H1 (cell line): ENCODE results near the gene VTI1B. TPM values are rescaled to one million over a fixed set of nuclear protein-coding genes. Genes with fewer than 3 reads are reported as not detected.

Experiments used
- ASH2L ChIP-seq: fragments of 200-600, 300-600 bp; sonication (generic); IDR thresholded peaks from one replicate; pipeline ENCODE4 v1.7.1; 2017; ENCODE audit warnings: low read length
- BACH1 ChIP-seq: IDR thresholded peaks from 2 replicates; pipeline ENCODE4 v1.6.1; 2012; ENCODE audit warnings: low read length, improper control_type of control experiment
- CEBPB ChIP-seq: IDR thresholded peaks from 2 replicates; pipeline ENCODE4 v1.6.1; 2012; ENCODE audit warnings: low read depth, low read length
- CHD1 ChIP-seq: IDR thresholded peaks from 2 replicates; pipeline ENCODE4 v1.6.1; 2012; ENCODE audit warnings: low read depth, low read length, improper control_type of control experiment
- CREB1 ChIP-seq: IDR thresholded peaks from 2 replicates; pipeline ENCODE4 v1.6.1; 2012; ENCODE audit warnings: inconsistent platforms
- GTF2F1 ChIP-seq: IDR thresholded peaks from 2 replicates; pipeline ENCODE4 v1.6.1; 2012; ENCODE audit warnings: low read depth, low read length, improper control_type of control experiment, borderline replicate concordance
- KDM5A ChIP-seq: fragments of 200-600 bp; IDR thresholded peaks from 2 replicates; pipeline ENCODE4 v1.7.1; 2012; ENCODE audit warnings: mild to moderate bottlenecking, low read length, inconsistent platforms, mixed read lengths
- POLR2AphosphoS5 ChIP-seq: IDR thresholded peaks from 2 replicates; pipeline ENCODE4 v1.6.1; 2011; ENCODE audit warnings: low read depth, low read length
- POU5F1 ChIP-seq: IDR thresholded peaks from 2 replicates; pipeline ENCODE4 v1.6.1; 2011; ENCODE audit warnings: low read depth, mild to moderate bottlenecking, low read length, moderate library complexity
- RFX5 ChIP-seq: IDR thresholded peaks from 2 replicates; pipeline ENCODE4 v1.6.1; 2011; ENCODE audit warnings: low read depth, low read length, improper control_type of control experiment, borderline replicate concordance
- SAP30 ChIP-seq: fragments of 300-600 bp; sonication (generic); IDR thresholded peaks from 2 replicates; pipeline ENCODE4 v1.7.1; 2012; ENCODE audit warnings: low read length, moderate library complexity, mild to moderate bottlenecking, inconsistent platforms; ENCODE audit not compliant: insufficient read depth, insufficient replicate concordance
- SIRT6 ChIP-seq: IDR thresholded peaks from one replicate; pipeline ENCODE4 v1.7.1; 2012; ENCODE audit warnings: low read length, inconsistent platforms
- SIX5 ChIP-seq: IDR thresholded peaks from 2 replicates; pipeline ENCODE4 v1.6.1; 2011; ENCODE audit warnings: mild to moderate bottlenecking, low read depth, low read length
- SP1 ChIP-seq: IDR thresholded peaks from 2 replicates; pipeline ENCODE4 v1.6.1; 2011; ENCODE audit warnings: low read depth, low read length
- SP4 ChIP-seq: IDR thresholded peaks from 2 replicates; pipeline ENCODE4 v1.6.1; 2012; ENCODE audit warnings: low read length, inconsistent platforms
- TAF7 ChIP-seq: optimal IDR thresholded peaks from 2 replicates; pipeline ENCODE3; 2011; ENCODE audit warnings: low read depth, mild to moderate bottlenecking, inconsistent platforms, low read length, moderate library complexity, borderline replicate concordance
- polyA plus RNA-seq, 7 experiments: library from polyadenylated mRNA; depleted of rRNA in 3 of 7; stranded (reverse) in 5 of 7; unstranded in 2 of 7; fragments of >200 nt in 5 of 7; fragments of 200-250 nt in 2 of 7; gene quantifications; 1 replicate in 5 of 7; 2 replicates in 1 of 7; 4 replicates in 1 of 7; pipeline versions ENCODE4 v1.2.1 to v1.2.3, GENCODE V29; 2011 to 2013; ENCODE audit warnings: missing spikeins in 2 of 7, mixed read lengths in 2 of 7
- total RNA-seq: library from RNA; stranded (reverse); fragmentation: NEBNext Ultra II Directional; extraction: Animal tissue kit (Norgen Biotek cat#: 25700); gene quantifications from 2 replicates; pipeline ENCODE4 v1.2.1, GENCODE V29; 2021
- TF ChIP-seq, protein P1 (sequence below): IDR thresholded peaks from 2 replicates; pipeline ENCODE4 v1.6.1; 2012; ENCODE audit warnings: low read length, inconsistent platforms

VTI1B gene
- total and polyA plus RNA-seq, 2 of the 8 experiments (the other 6 are each of a cell fraction or from before 2014, with no cell fraction given): 28.1 to 98.7 TPM

DNA sequence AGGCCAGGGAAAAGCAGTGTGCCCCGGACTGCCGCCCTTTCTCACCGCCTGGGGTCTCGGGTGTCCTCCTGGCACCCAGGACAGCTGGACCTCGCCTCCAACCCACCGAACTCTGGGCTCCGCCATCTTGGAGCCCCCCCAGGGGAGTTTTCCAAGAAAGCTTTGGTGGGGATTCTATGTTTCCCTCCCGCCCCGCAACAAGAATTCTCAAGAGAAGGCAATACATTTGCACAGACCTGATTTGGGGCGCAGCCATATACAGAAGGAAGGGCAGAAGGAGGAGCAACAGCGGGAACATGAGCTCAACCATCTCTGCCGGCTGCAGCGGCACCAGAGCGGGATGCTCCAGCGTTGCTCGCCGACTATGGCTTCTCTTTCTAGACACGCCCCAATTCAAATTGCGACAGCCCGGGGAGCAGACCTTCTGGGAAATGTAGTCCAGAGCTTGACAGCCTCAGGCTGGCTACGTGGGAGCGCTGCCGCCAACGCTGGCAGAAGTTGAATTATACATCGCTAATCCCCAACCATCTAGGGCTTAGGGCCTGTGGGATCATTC lies 21.0 kb upstream of the VTI1B start, which contains the start of gene RDH11 (continued):
- TF ChIP-seq KDM5A: no peak
- peak; percentile 51; the same call in 1 of the 2 replicates for TF ChIP-seq SP1
- TF ChIP-seq, protein P1, sequence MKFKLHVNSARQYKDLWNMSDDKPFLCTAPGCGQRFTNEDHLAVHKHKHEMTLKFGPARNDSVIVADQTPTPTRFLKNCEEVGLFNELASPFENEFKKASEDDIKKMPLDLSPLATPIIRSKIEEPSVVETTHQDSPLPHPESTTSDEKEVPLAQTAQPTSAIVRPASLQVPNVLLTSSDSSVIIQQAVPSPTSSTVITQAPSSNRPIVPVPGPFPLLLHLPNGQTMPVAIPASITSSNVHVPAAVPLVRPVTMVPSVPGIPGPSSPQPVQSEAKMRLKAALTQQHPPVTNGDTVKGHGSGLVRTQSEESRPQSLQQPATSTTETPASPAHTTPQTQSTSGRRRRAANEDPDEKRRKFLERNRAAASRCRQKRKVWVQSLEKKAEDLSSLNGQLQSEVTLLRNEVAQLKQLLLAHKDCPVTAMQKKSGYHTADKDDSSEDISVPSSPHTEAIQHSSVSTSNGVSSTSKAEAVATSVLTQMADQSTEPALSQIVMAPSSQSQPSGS: no peak
- TF ChIP-seq CREB1: peak; percentile 49
- peak; percentile 88 for TF ChIP-seq TAF7
- TF ChIP-seq SAP30: peak; percentile 83
- TF ChIP-seq POU5F1: no peak
- peak; percentile 81 for TF ChIP-seq ASH2L
- peak; percentile 19; the same call in 1 of the 2 replicates for TF ChIP-seq CHD1
- TF ChIP-seq CEBPB: peak; percentile 96
- no peak for TF ChIP-seq BACH1
- peak; percentile 81 for TF ChIP-seq SIX5
- no peak; the same call in 1 of the 2 replicates for TF ChIP-seq GTF2F1
- peak; percentile 100 for TF ChIP-seq POLR2AphosphoS5
- TF ChIP-seq SIRT6: no peak
- TF ChIP-seq RFX5: no peak
- no peak for TF ChIP-seq SP4
